HEK293 (cell line): Measurements from ENCODE around the gene DCST2.

Source experiments
- CTCF ChIA-PET: fragments of 350-600 bp; formaldehyde crosslinking; extraction: SDS; loops from one replicate; lab custom pipeline; 2021; ENCODE audit warnings: antibody characterized with exemption; lab: Yijun Ruan, JAX
- POLR2A ChIA-PET: fragments of 300-600 bp; formaldehyde crosslinking; extraction: SDS; loops from one replicate; lab custom pipeline; 2020; ENCODE audit warnings: antibody characterized with exemption, inconsistent platforms; lab: Yijun Ruan, JAX
- H3K27ac ChIP-seq: fragments of 200-500 bp; sonication (Bioruptor generic); 2 replicates; pipeline ENCODE4 v1.5.1; 2014; ENCODE audit warnings: low read depth, low read length, control low read depth, inconsistent platforms; ENCODE audit errors: extremely low read depth
- H3K36me3 ChIP-seq, 2 experiments: fragments of 200-500 bp in 1 of 2; sonication (Bioruptor generic) in 1 of 2; 1 replicate in 1 of 2; 2 replicates in 1 of 2; pipeline ENCODE4 v1.5.1; 2014 to 2017; ENCODE audit warnings: inconsistent platforms in 2 of 2, low read length in 2 of 2; ENCODE audit not compliant: control insufficient read depth in 2 of 2, insufficient read depth in 1 of 2
- H3K4me1 ChIP-seq: fragments of 200-500 bp; sonication (Bioruptor generic); 2 replicates; pipeline ENCODE4 v1.5.1; 2014; ENCODE audit warnings: mild to moderate bottlenecking, low read length, inconsistent platforms; ENCODE audit not compliant: control insufficient read depth, insufficient read depth
- H3K4me3 ChIP-seq: 2 replicates; pipeline ENCODE4 v1.5.1; 2011; ENCODE audit warnings: low read depth, mild to moderate bottlenecking, control low read depth, low read length, moderate library complexity
- H3K9me3 ChIP-seq: fragments of 200-500 bp; sonication (Bioruptor generic); 2 replicates; pipeline ENCODE4 v1.5.1; 2014; ENCODE audit warnings: low read depth, low read length, inconsistent platforms; ENCODE audit not compliant: control insufficient read depth, insufficient read depth
- BCL11A ChIP-seq: fragments of 450-650 bp; formaldehyde crosslinking; IDR thresholded peaks from 2 replicates; pipeline ENCODE4 v1.5.1; 2016; ENCODE audit warnings: low read depth, missing biosample characterization, missing genetic modification characterization
- GLIS2 ChIP-seq: fragments of 450-650 bp; formaldehyde crosslinking; IDR thresholded peaks from 2 replicates; pipeline ENCODE4 v1.5.1; 2016; ENCODE audit warnings: missing biosample characterization, missing genetic modification characterization
- HOXA7 ChIP-seq: sonication (generic); formaldehyde crosslinking; IDR thresholded peaks from 2 replicates; pipeline ENCODE4 v1.8.1; 2022; ENCODE audit warnings: missing genetic modification reagents, borderline replicate concordance
- KLF16 ChIP-seq: fragments of 450-650 bp; formaldehyde crosslinking; IDR thresholded peaks from 2 replicates; pipeline ENCODE4 v1.5.1; 2017; ENCODE audit warnings: missing biosample characterization, missing genetic modification characterization
- KLF9 ChIP-seq: fragments of 450-650 bp; formaldehyde crosslinking; IDR thresholded peaks from 2 replicates; pipeline ENCODE4 v1.5.1; 2016; ENCODE audit warnings: missing biosample characterization, missing genetic modification characterization, low read depth
- SCRT1 ChIP-seq: fragments of 450-650 bp; formaldehyde crosslinking; IDR thresholded peaks from 2 replicates; pipeline ENCODE4 v1.5.1; 2016; ENCODE audit warnings: missing biosample characterization, missing genetic modification characterization, borderline replicate concordance
- SCRT2 ChIP-seq: fragments of 450-650 bp; formaldehyde crosslinking; IDR thresholded peaks from 2 replicates; pipeline ENCODE4 v1.5.1; 2016; ENCODE audit warnings: missing biosample characterization, missing genetic modification characterization
- SP3 ChIP-seq: fragments of 450-650 bp; formaldehyde crosslinking; IDR thresholded peaks from 2 replicates; pipeline ENCODE4 v1.5.1; 2016; ENCODE audit warnings: missing biosample characterization, missing genetic modification characterization
- TRIM28 ChIP-seq: IDR thresholded peaks from 2 replicates; pipeline ENCODE4 v1.6.1; 2011; ENCODE audit warnings: low read length, control low read depth, borderline replicate concordance
- WT1 ChIP-seq: fragments of 450-650 bp; formaldehyde crosslinking; IDR thresholded peaks from 2 replicates; pipeline ENCODE4 v1.5.1; 2016; ENCODE audit warnings: missing biosample characterization, missing genetic modification characterization
- ZBTB20 ChIP-seq: fragments of 450-650 bp; formaldehyde crosslinking; IDR thresholded peaks from 2 replicates; pipeline ENCODE4 v1.5.1; 2016; ENCODE audit warnings: missing biosample characterization, missing genetic modification characterization
- ZBTB21 ChIP-seq: fragments of 450-650 bp; formaldehyde crosslinking; IDR thresholded peaks from 2 replicates; pipeline ENCODE4 v1.5.1; 2017; ENCODE audit warnings: missing biosample characterization, missing genetic modification characterization
- ZBTB48 ChIP-seq: fragments of 450-650 bp; formaldehyde crosslinking; IDR thresholded peaks from 2 replicates; pipeline ENCODE4 v1.5.1; 2016; ENCODE audit warnings: missing biosample characterization, missing genetic modification characterization
- ZFHX2 ChIP-seq: fragments of 450-650 bp; formaldehyde crosslinking; conservative IDR thresholded peaks from 2 replicates; pipeline ENCODE4 v1.5.1; 2016; ENCODE audit warnings: missing biosample characterization, missing genetic modification characterization
- ZNF2 ChIP-seq: fragments of 450-650 bp; formaldehyde crosslinking; IDR thresholded peaks from 2 replicates; pipeline ENCODE4 v1.5.1; 2016; ENCODE audit warnings: missing biosample characterization, missing genetic modification characterization
- ZNF248 ChIP-seq: fragments of 450-650 bp; formaldehyde crosslinking; IDR thresholded peaks from 2 replicates; pipeline ENCODE4 v1.5.1; 2017; ENCODE audit warnings: missing biosample characterization, missing genetic modification characterization
- ZNF623 ChIP-seq: fragments of 450-650 bp; formaldehyde crosslinking; IDR thresholded peaks from 2 replicates; pipeline ENCODE4 v1.5.1; 2016; ENCODE audit warnings: missing biosample characterization, missing genetic modification characterization
- ZNF658 ChIP-seq: fragments of 450-650 bp; formaldehyde crosslinking; IDR thresholded peaks from 2 replicates; pipeline ENCODE4; 2016; ENCODE audit warnings: missing biosample characterization, missing genetic modification characterization
- TF ChIP-seq, protein P1 (sequence below): fragments of 450-650 bp; formaldehyde crosslinking; IDR thresholded peaks from 2 replicates; pipeline ENCODE4 v1.5.1; 2016; ENCODE audit warnings: missing biosample characterization, missing genetic modification characterization
- TF ChIP-seq, protein P2 (sequence below): fragments of 450-650 bp; formaldehyde crosslinking; IDR thresholded peaks from 2 replicates; pipeline ENCODE4 v1.5.1; 2016; ENCODE audit warnings: missing biosample characterization, missing genetic modification characterization
- TF ChIP-seq, protein P3 (sequence below): fragments of 450-650 bp; formaldehyde crosslinking; IDR thresholded peaks from 2 replicates; pipeline ENCODE4 v1.5.1; 2016; ENCODE audit warnings: missing biosample characterization, missing genetic modification characterization, low read depth
- TF ChIP-seq, protein P4 (sequence below): fragments of 450-650 bp; formaldehyde crosslinking; conservative IDR thresholded peaks from 2 replicates; pipeline ENCODE4 v1.5.1; 2016; ENCODE audit warnings: low read depth, missing biosample characterization, missing genetic modification characterization
- TF ChIP-seq, protein P5 (sequence below): fragments of 450-650 bp; formaldehyde crosslinking; IDR thresholded peaks from 2 replicates; pipeline ENCODE4 v1.5.1; 2016; ENCODE audit warnings: missing biosample characterization, missing genetic modification characterization
- TF ChIP-seq, protein P6 (sequence below): fragments of 450-650 bp; formaldehyde crosslinking; IDR thresholded peaks from 2 replicates; pipeline ENCODE4 v1.5.1; 2016; ENCODE audit warnings: missing biosample characterization, missing genetic modification characterization

Gene DCST2

DNA sequence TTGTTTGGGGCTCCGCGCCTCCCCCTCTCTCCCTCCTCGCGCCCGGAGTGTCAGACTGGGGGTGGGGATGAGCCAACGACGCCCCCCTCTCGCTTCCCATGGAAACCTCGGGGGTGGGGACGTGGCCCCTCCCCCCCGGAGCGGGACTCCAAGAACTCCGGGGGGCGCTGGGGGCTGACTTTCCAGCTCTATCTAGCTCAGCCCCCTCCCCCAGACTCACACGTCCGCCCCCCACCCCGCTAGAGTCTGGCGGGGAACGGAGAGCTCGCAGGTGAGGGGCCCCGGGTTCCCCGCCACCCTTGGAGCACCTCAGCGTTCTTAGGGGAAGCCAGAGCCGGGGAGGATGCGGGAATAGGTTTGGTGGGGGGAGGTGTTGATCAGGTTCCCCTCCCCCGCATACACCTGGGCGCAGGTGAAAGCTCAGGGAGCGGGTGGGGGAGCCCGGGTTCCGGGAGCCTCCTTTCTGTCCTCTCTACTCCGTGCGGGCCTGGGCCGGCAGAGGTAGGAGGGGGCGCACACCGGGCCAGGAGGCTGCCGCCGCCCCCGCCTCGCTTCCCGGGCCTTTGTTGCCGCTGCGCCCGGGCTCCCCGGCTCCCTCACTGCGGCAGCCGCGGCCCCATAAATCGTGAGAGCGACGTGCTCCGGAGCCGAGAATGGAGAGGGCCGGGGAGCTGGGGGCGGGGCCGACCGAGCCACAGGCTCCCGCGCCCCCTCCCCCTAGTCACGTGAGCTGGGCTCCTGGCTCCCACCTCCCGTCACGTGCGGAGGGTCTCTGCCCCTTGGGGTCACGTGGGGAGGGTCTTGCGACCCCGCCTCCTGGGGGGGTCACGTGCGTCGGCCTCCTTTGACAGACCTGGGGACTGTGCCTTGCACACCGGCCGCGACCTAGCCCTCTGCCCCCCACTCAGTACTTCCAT lies 47.0 kb upstream of the DCST2 start:
- Histone ChIP-seq H3K9me3 (no peaks in the 10 kb centered on the region), H3K4me1 (peaks cover 7% of the 10 kb centered on the region; the same call in 1 of the 2 replicates), H3K4me3 (peak overlapping the region; percentile 44), H3K27ac (peak overlapping the region; percentile 43; the same call in 1 of the 2 replicates), H3K36me3 (no peaks in the 10 kb centered on the region)
- ChIA-PET CTCF (interaction anchor here (0.6 to 2.2 kb wide), 13 partner anchors 9 to 603 kb away, joined by 3 to 13 read pairs (median 4); partner anchors contain the start of gene ADAM15), POLR2A (interaction anchor here (0.9 to 2.1 kb wide), 5 partner anchors 10 to 48 kb away, joined by 3 to 6 read pairs (median 5); partner anchors contain the start of genes ADAM15 and EFNA4)
- peak; percentile 75 for TF ChIP-seq ZFHX2 (tag by site-specific recombination)
- TF ChIP-seq, protein P1, sequence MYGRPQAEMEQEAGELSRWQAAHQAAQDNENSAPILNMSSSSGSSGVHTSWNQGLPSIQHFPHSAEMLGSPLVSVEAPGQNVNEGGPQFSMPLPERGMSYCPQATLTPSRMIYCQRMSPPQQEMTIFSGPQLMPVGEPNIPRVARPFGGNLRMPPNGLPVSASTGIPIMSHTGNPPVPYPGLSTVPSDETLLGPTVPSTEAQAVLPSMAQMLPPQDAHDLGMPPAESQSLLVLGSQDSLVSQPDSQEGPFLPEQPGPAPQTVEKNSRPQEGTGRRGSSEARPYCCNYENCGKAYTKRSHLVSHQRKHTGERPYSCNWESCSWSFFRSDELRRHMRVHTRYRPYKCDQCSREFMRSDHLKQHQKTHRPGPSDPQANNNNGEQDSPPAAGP = peak; percentile 79; the same call in 1 of the 2 replicates
- no peak; the same call in 1 of the 2 replicates for TF ChIP-seq WT1 (tag by site-specific recombination)
- peak; percentile 85 for TF ChIP-seq GLIS2 (tag by site-specific recombination)
- no peak for TF ChIP-seq ZNF658 (tag by site-specific recombination)
- TF ChIP-seq ZBTB48 (tag by site-specific recombination) = peak; percentile 55
- TF ChIP-seq ZBTB21 = peak; percentile 21; the same call in 1 of the 2 replicates
- TF ChIP-seq ZNF2 = no peak
- TF ChIP-seq, protein P2, sequence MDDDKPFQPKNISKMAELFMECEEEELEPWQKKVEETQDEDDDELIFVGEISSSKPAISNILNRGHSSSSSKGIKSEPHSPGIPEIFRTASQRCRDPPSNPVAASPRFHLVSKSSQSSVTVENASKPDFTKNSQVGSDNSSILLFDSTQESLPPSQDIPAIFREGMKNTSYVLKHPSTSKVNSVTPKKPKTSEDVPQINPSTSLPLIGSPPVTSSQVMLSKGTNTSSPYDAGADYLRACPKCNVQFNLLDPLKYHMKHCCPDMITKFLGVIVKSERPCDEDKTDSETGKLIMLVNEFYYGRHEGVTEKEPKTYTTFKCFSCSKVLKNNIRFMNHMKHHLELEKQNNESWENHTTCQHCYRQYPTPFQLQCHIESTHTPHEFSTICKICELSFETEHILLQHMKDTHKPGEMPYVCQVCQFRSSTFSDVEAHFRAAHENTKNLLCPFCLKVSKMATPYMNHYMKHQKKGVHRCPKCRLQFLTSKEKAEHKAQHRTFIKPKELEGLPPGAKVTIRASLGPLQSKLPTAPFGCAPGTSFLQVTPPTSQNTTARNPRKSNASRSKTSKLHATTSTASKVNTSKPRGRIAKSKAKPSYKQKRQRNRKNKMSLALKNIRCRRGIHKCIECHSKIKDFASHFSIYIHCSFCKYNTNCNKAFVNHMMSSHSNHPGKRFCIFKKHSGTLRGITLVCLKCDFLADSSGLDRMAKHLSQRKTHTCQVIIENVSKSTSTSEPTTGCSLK (tag by site-specific recombination) = no peak
- peak; percentile 93 for TF ChIP-seq ZBTB20 (tag by site-specific recombination)
- TF ChIP-seq SCRT2 (tag by site-specific recombination) = peak; percentile 85
- TF ChIP-seq ZNF248 (tag by site-specific recombination) = no peak
- TF ChIP-seq, protein P3, sequence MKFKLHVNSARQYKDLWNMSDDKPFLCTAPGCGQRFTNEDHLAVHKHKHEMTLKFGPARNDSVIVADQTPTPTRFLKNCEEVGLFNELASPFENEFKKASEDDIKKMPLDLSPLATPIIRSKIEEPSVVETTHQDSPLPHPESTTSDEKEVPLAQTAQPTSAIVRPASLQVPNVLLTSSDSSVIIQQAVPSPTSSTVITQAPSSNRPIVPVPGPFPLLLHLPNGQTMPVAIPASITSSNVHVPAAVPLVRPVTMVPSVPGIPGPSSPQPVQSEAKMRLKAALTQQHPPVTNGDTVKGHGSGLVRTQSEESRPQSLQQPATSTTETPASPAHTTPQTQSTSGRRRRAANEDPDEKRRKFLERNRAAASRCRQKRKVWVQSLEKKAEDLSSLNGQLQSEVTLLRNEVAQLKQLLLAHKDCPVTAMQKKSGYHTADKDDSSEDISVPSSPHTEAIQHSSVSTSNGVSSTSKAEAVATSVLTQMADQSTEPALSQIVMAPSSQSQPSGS (tag by site-specific recombination) = no peak
- TF ChIP-seq SCRT1 (tag by site-specific recombination) = peak; percentile 72; the same call in 1 of the 2 replicates
- no peak for TF ChIP-seq TRIM28
- no peak for TF ChIP-seq ZNF623
- peak; percentile 98 for TF ChIP-seq KLF16 (tag by site-specific recombination)
- TF ChIP-seq, protein P4, sequence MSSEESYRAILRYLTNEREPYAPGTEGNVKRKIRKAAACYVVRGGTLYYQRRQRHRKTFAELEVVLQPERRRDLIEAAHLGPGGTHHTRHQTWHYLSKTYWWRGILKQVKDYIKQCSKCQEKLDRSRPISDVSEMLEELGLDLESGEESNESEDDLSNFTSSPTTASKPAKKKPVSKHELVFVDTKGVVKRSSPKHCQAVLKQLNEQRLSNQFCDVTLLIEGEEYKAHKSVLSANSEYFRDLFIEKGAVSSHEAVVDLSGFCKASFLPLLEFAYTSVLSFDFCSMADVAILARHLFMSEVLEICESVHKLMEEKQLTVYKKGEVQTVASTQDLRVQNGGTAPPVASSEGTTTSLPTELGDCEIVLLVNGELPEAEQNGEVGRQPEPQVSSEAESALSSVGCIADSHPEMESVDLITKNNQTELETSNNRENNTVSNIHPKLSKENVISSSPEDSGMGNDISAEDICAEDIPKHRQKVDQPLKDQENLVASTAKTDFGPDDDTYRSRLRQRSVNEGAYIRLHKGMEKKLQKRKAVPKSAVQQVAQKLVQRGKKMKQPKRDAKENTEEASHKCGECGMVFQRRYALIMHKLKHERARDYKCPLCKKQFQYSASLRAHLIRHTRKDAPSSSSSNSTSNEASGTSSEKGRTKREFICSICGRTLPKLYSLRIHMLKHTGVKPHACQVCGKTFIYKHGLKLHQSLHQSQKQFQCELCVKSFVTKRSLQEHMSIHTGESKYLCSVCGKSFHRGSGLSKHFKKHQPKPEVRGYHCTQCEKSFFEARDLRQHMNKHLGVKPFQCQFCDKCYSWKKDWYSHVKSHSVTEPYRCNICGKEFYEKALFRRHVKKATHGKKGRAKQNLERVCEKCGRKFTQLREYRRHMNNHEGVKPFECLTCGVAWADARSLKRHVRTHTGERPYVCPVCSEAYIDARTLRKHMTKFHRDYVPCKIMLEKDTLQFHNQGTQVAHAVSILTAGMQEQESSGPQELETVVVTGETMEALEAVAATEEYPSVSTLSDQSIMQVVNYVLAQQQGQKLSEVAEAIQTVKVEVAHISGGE (tag by site-specific recombination) = peak; percentile 21; the same call in 1 of the 2 replicates
- TF ChIP-seq, protein P5, sequence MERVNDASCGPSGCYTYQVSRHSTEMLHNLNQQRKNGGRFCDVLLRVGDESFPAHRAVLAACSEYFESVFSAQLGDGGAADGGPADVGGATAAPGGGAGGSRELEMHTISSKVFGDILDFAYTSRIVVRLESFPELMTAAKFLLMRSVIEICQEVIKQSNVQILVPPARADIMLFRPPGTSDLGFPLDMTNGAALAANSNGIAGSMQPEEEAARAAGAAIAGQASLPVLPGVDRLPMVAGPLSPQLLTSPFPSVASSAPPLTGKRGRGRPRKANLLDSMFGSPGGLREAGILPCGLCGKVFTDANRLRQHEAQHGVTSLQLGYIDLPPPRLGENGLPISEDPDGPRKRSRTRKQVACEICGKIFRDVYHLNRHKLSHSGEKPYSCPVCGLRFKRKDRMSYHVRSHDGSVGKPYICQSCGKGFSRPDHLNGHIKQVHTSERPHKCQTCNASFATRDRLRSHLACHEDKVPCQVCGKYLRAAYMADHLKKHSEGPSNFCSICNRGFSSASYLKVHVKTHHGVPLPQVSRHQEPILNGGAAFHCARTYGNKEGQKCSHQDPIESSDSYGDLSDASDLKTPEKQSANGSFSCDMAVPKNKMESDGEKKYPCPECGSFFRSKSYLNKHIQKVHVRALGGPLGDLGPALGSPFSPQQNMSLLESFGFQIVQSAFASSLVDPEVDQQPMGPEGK = peak; percentile 95
- TF ChIP-seq SP3 (tag by site-specific recombination) = peak; percentile 89
- TF ChIP-seq BCL11A (tag by site-specific recombination) = no peak
- TF ChIP-seq HOXA7 (CRISPR knock-in tag) = no peak
- TF ChIP-seq, protein P6, sequence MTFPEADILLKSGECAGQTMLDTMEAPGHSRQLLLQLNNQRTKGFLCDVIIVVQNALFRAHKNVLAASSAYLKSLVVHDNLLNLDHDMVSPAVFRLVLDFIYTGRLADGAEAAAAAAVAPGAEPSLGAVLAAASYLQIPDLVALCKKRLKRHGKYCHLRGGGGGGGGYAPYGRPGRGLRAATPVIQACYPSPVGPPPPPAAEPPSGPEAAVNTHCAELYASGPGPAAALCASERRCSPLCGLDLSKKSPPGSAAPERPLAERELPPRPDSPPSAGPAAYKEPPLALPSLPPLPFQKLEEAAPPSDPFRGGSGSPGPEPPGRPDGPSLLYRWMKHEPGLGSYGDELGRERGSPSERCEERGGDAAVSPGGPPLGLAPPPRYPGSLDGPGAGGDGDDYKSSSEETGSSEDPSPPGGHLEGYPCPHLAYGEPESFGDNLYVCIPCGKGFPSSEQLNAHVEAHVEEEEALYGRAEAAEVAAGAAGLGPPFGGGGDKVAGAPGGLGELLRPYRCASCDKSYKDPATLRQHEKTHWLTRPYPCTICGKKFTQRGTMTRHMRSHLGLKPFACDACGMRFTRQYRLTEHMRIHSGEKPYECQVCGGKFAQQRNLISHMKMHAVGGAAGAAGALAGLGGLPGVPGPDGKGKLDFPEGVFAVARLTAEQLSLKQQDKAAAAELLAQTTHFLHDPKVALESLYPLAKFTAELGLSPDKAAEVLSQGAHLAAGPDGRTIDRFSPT (tag by site-specific recombination) = peak; percentile 47; the same call in 1 of the 2 replicates
- peak; percentile 92 for TF ChIP-seq KLF9
